HG03342 (cell line): ENCODE results near the gene MED12L.

Experiments used
- ATAC-seq: cut with Tn5 transposase; IDR thresholded peaks from one replicate; pipeline ENCODE4 v1.9.1; 2021; ENCODE audit warnings: mild to moderate bottlenecking, moderate library complexity; ENCODE audit not compliant: unreplicated experiment

MED12L gene

GRCh38 chr3:151480492-151480891 is 395.0 kb downstream of the MED12L start:
- no peak for ATAC-seq

DNA sequence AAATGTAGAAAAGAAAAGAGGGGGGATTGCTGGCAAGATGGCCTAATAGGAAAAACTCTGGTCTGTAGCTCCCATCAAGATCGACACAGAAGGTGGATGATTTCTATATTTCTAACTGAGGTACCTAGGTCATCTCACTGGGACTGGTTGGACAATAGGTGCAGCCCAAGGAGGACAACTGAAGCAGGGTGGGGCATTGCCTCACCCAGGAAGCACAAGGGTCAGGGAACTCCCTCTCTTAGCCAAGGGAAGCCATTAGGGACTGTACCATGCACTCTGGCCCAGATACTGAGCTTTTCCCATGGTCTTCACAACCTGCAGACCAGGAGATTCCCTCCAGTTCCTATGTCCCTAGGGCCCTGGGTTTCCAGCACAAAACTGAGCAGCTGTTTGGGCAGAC is 398.0 kb downstream of the MED12L start:
- no peak for ATAC-seq

GRCh38 chr3:151483961-151484520 is 398.6 kb downstream of the MED12L start:
- no peak for ATAC-seq
